Measurements from ENCODE around the gene TBX2.

GRCh38 chr17:61381537-61381936 is 18.1 kb upstream of the TBX2 start:
- no peak for TF ChIP-seq CTCF (IDR thresholded peaks at IDR 0.05)
- no peak for TF ChIP-seq EZH2phosphoT487 (IDR thresholded peaks at IDR 0.05)
- TF ChIP-seq EZH2 (IDR thresholded peaks at IDR 0.05) = no peak
